Cardiac muscle cell (in vitro differentiated cells and primary cell): ENCODE data around the gene DNLZ. TPM values are rescaled to one million over a fixed set of nuclear protein-coding genes. Genes with fewer than 3 reads are reported as not detected.

Source experiments
- DNase-seq, 2 donors: peaks; one replicate each; pipeline versions ENCODE4 v3.0.0 to v3.0.0-alpha.2; 2010 to 2017; ENCODE audit warnings: low read depth in 1 of 2, low spot score in 1 of 2
- H3K27ac ChIP-seq: fragments of 200-600 bp; sonication (generic); 2 replicates; pipeline ENCODE4 v1.5.1; 2016
- H3K27me3 ChIP-seq: fragments of 200-600 bp; sonication (generic); 2 replicates; pipeline ENCODE4 v1.6.0; 2016; ENCODE audit warnings: control low read depth
- H3K36me3 ChIP-seq: fragments of 200-600 bp; sonication (generic); 2 replicates; pipeline ENCODE4 v1.5.1; 2016; ENCODE audit warnings: control low read depth
- H3K4me1 ChIP-seq: fragments of 200-600 bp; sonication (generic); 2 replicates; pipeline ENCODE4 v1.8.1; 2017; ENCODE audit warnings: low read depth, mild to moderate bottlenecking, mixed run types
- H3K4me3 ChIP-seq: fragments of 200-600 bp; sonication (generic); 2 replicates; pipeline ENCODE4 v1.5.1; 2016; ENCODE audit warnings: mild to moderate bottlenecking
- H3K9me3 ChIP-seq: fragments of 200-600 bp; sonication (generic); 2 replicates; pipeline ENCODE4 v1.5.1; 2017; ENCODE audit warnings: low read depth, mild to moderate bottlenecking, control low read depth
- polyA plus RNA-seq: library from polyadenylated mRNA; unstranded; fragments of >200 nt; fragmentation: Nextera tagmentation; extraction: Ambion mirVana; gene quantifications from 2 replicates; pipeline ENCODE4 v1.2.1, GENCODE V29; 2016
- total RNA-seq: library from RNA; depleted of rRNA; stranded (reverse); fragments of >200 nt; gene quantifications from 2 replicates; pipeline ENCODE4 v1.2.3, GENCODE V29; 2016
- TF ChIP-seq, protein P1 (sequence below): IDR thresholded peaks from 2 replicates; pipeline ENCODE4 v1.5.1; 2012; ENCODE audit warnings: low read depth, mild to moderate bottlenecking, low read length

DNLZ gene
- total RNA-seq (28.0 and 45.4 TPM in 2 replicates), polyA plus RNA-seq (31.8 and 48.2 TPM in 2 replicates)

DNA sequence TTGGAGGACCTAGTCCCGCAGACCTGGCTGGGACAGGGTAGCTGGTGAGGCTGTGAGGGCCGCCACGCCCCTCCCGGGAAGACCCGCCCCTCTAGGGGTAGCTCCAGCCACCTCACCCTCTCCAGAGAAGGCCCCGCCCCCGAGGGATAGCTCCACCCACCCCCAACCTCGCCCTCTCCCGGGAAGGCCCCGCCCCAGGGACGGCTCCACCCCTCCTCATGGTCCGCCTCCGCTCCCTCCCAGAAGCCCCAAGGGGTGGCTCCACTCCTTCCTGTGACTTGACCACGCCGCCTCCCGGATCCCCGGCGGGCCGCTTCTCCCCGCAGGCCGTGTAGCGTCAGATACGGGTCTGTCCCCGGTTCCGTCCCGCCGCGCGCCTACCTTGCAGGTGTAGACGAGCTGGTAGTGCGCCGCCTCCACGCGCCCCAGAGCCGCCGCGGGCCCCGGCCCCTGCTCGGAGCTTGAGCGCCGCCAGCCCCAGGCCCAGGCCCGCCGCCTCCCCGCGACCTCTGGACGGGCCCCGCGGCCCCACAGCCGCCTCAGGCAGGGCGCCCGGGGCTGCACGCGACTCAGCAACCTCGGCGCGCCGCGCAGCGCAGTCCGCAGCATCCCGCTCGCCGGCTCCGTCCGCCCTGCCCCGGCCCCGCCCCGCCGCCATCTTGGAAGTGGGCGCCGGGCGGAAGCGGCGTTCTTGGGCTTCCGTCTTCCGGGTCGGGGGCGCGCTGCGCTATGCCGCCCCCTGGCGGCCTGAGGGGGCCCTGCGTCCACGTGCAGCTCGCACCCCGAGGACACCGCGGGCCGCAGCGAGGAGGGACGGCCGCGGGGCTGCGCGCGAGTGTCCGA lies at the start of gene DNLZ:
Gene DNLZ (minus strand): TSS at position 639 of the 843 bp plus-strand sequence. CDS start 30 bp downstream, at position 609.
- TF ChIP-seq, protein P1, sequence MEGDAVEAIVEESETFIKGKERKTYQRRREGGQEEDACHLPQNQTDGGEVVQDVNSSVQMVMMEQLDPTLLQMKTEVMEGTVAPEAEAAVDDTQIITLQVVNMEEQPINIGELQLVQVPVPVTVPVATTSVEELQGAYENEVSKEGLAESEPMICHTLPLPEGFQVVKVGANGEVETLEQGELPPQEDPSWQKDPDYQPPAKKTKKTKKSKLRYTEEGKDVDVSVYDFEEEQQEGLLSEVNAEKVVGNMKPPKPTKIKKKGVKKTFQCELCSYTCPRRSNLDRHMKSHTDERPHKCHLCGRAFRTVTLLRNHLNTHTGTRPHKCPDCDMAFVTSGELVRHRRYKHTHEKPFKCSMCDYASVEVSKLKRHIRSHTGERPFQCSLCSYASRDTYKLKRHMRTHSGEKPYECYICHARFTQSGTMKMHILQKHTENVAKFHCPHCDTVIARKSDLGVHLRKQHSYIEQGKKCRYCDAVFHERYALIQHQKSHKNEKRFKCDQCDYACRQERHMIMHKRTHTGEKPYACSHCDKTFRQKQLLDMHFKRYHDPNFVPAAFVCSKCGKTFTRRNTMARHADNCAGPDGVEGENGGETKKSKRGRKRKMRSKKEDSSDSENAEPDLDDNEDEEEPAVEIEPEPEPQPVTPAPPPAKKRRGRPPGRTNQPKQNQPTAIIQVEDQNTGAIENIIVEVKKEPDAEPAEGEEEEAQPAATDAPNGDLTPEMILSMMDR = peak; percentile 82
- Histone ChIP-seq H3K4me1 (no peaks in the 10 kb centered on the region), H3K27ac (peak within 1 kb of the TSS; percentile 15), H3K9me3 (no peaks in the 10 kb centered on the region), H3K4me3 (peak within 1 kb of the TSS; percentile 68), H3K27me3 (no peaks in the 10 kb centered on the region), H3K36me3 (peaks cover under 1% of the 10 kb centered on the region)
- peak; percentile 95 to 97 for DNase-seq

GRCh38 chr9:136412962-136413361 lies 49.4 kb upstream of the DNLZ start:
- H3K4me1 ChIP-seq = peaks cover 12% of the 10 kb centered on the region
- peak in 1 of 2 donors; percentile 49 for DNase-seq
- no peak overlapping the region for H3K4me3 ChIP-seq
- H3K27me3 ChIP-seq = no peaks in the 10 kb centered on the region
- TF ChIP-seq, protein P1 = no peak
- H3K9me3 ChIP-seq = no peaks in the 10 kb centered on the region
- H3K27ac ChIP-seq = no peak overlapping the region
- peaks cover 35% of the 10 kb centered on the region for H3K36me3 ChIP-seq

GRCh38 chr9:136411378-136411777 lies 47.8 kb upstream of the DNLZ start:
- H3K27ac ChIP-seq = peak overlapping the region; percentile 99
- TF ChIP-seq, protein P1 = no peak
- peaks cover 12% of the 10 kb centered on the region for H3K4me1 ChIP-seq
- H3K9me3 ChIP-seq = no peaks in the 10 kb centered on the region
- H3K4me3 ChIP-seq = peak overlapping the region; percentile 99
- no peaks in the 10 kb centered on the region for H3K27me3 ChIP-seq
- no peak for DNase-seq
- peaks cover 28% of the 10 kb centered on the region for H3K36me3 ChIP-seq

DNA sequence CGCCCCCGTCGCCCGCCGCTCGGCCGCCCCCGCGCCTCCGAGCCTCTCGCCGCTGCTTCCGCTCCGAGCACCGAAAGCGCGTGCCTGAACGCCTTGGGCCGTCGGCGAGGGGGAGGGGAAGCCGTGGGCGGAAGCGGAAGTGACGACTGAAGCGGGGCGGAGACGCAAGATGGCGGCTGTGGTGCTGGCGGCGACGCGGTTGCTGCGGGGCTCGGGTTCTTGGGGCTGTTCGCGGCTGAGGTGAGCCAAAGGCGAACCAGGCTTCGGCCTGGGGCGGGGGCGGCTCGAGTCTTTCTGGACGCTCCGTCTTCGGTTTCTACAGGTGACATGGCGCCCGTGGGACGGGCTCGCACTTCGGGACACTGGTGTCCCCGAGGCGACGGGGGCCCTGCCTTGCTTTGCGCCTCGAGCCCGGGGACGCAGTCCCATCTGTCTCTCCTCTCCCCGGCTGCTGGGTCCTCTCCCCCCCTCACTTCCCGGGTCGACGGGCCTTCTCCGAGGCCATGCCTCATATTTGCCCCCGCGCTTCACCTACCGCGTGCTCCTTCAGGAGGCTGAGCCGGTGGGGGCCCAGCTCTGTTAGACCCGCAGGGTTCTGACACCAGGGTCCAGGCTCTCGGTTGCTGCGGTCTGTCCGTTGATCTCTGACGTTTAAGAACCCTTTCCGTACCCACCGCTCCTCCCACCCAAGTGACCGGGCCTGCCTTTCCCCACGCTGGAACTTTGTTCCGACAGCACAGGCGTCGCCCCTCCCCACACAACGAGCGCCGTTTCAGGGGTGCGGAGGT lies 47.1 kb upstream of the DNLZ start, which contains the start of the genes ENTR1 and PMPCA:
Gene ENTR1 (minus strand): TSS at position 115 of the 788 bp plus-strand sequence. CDS start 217 bp downstream, outside the sequence.
Gene PMPCA (plus strand): TSS at position 159 of the 788 bp plus-strand sequence. CDS start 11 bp downstream, at position 170.
- TF ChIP-seq, protein P1 = no peak
- peak within 1 kb of the TSS; percentile 99 for H3K4me3 ChIP-seq
- peak within 1 kb of the TSS; percentile 99 for H3K27ac ChIP-seq
- no peaks in the 10 kb centered on the region for H3K27me3 ChIP-seq
- H3K36me3 ChIP-seq = peaks cover 30% of the 10 kb centered on the region
- peak; percentile 92 to 93 for DNase-seq
- H3K9me3 ChIP-seq = no peaks in the 10 kb centered on the region
- peaks cover 12% of the 10 kb centered on the region for H3K4me1 ChIP-seq
